Upper lobe of left lung (tissue), 4 donors: Measurements from ENCODE around the gene EBF4.

ENCODE experiments used
- CTCF ChIP-seq, 6 experiments: fragments of 450-650 bp in 4 of 6; fragments of 200-600 bp in 2 of 6; sonication (generic) in 2 of 6; IDR thresholded peaks; one replicate each; pipeline ENCODE4 v1.5.1; 2016 to 2019; ENCODE audit warnings: antibody characterized with exemption in 6 of 6
- POLR2A ChIP-seq, 4 donors: fragments of 450-650 bp; IDR thresholded peaks; one replicate each; pipeline ENCODE4 v1.5.1; 2016 to 2017; ENCODE audit warnings: antibody characterized with exemption in 4 of 4, mild to moderate bottlenecking in 2 of 4

- TF ChIP-seq CTCF (IDR thresholded peaks at IDR 0.05) (no peak), POLR2A (IDR thresholded peaks at IDR 0.05) (no peak)
Measured at GRCh38 chr20:2775139-2775538, 82.6 kb downstream of the EBF4 start.
